T-helper 9 cell (primary cell): ENCODE measurements around the gene TMC4.
"Not testable (repeated sequence)": the region's sequence is repeated elsewhere in the genome, so short reads cannot be mapped to it uniquely, and the experiment has no call there.

Source experiments
- DNase-seq: peaks from one replicate; pipeline ENCODE4 v3.0.0-alpha.2; 2020
- total RNA-seq, 2 donors: gene quantifications; one replicate each; lab custom pipeline; 2026; lab: John Stamatoyannopoulos, UW

TMC4 gene, protein sequence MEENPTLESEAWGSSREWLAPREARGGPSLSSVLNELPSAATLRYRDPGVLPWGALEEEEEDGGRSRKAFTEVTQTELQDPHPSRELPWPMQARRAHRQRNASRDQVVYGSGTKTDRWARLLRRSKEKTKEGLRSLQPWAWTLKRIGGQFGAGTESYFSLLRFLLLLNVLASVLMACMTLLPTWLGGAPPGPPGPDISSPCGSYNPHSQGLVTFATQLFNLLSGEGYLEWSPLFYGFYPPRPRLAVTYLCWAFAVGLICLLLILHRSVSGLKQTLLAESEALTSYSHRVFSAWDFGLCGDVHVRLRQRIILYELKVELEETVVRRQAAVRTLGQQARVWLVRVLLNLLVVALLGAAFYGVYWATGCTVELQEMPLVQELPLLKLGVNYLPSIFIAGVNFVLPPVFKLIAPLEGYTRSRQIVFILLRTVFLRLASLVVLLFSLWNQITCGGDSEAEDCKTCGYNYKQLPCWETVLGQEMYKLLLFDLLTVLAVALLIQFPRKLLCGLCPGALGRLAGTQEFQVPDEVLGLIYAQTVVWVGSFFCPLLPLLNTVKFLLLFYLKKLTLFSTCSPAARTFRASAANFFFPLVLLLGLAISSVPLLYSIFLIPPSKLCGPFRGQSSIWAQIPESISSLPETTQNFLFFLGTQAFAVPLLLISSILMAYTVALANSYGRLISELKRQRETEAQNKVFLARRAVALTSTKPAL
- 0.42 to 1.2 reads per million in 2 donors for total RNA-seq

DNA sequence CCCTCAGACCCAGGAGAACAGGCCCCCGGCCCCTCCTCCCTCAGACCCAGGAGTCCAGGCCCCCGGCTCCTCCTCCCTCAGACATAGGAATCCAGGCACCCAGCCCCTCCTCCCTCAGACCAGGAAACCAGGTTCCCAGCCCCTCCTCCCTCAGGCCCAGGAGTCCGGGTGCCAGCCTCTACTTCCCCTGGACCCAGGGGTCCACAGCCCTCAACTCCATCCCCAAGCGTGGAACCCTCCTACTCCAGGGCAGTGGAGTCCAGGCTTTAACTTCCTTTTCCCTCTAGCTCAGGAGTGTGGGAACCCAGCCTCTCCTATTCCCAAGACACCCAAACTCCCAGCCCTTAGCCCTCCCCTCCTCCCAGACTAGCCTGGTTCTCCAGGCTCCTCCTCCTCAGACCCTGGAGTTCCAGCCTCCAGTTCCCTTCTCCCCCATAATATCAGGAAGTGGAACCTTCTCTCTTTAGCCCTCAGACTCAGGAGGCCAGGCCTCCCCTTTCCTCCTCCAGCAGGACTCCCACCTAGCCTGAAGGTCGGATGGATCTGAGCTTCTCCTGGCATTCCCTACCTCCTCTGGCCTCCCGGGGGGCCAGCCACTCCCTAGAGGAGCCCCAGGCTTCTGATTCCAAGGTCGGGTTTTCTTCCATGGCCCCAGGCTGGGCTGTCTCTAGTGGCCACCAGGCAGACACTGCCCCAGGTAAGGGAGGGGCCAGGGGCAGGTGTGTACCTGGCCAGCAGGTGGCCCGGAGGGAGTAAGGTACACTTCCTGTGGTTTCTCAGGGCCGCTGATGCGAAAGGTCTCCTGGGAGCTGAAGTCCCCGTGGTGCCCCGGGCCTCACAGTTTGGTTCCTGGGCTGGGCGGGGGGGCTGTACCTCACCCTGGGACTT, at the start of gene TMC4:
Gene TMC4, minus strand, starts transcription at position 690 of the 888 bp plus-strand sequence. Its CDS starts 43 bp downstream, at position 647.
- no peak for DNase-seq

DNA sequence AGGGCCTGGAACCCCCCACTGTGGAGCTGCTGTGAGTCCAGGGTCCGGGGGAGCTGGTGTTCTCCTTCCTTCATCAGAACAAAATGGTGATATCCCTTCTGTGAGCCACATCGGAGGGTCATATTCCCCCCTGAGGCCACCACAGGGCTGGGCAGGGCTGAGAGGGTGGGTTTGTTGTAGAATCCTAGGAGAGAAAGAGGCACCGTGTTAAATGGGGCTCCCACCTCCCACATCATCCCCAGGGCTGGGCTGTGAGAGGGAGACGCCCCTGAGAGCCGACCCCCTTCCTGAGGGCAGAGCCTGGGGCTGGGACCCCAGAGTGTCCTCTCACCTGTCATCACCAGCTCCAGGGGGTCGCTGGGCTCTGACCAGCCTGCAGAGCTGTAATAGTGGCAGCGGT, 49.0 kb upstream of the TMC4 start:
- not testable (repeated sequence) for DNase-seq

- DNase-seq = not testable (repeated sequence)
Measured at GRCh38 chr19:54219702-54220101, 46.7 kb upstream of the TMC4 start.

- no peak for DNase-seq
Measured at GRCh38 chr19:54218960-54219661, 46.2 kb upstream of the TMC4 start.

DNA sequence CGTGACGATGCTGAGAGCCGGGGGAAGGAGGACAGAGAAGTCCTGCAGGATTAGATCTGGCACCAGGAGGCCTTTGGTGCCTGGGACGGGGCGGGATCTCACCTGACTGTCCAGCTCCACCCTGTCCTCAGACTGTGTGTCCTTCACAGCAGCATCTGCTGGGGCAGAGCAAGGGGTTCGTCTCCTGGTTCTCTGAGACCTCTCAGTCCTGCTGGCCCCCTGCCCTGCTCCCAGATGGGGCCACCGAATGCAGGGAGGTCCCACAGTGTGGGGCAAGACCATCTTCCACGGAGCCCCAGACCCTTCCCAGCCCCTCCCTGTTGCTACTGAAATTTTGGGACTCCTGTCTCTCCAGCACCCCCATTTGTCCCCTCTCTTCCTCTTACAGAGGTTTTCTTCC, 45.3 kb upstream of the TMC4 start:
- DNase-seq = no peak

GRCh38 chr19:54217517-54218247, 44.7 kb upstream of the TMC4 start:
- DNase-seq = not testable (repeated sequence)

DNA sequence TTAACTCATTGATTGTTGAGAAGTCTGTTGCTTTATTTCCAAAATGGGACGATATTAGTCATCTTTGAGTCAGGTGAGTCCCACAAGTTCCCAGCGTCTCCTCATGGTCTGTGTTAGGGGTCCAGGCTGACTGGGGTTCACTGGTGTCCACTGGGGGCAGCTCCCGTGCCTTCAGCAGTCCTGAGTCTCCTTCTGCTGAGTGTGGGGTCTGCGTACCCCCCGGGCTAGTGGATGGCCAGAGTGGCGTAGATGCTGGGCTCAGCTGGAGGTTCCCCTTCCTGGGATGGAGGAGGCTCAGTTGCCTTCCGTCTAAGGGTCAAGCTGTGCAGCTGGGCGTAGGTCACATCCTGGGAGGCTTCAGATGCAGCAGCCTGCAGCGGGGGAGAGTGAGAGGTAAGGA, 43.9 kb upstream of the TMC4 start:
- DNase-seq = no peak

GRCh38 chr19:54214734-54215133, 41.8 kb upstream of the TMC4 start:
- DNase-seq = not testable (repeated sequence)

- DNase-seq = not testable (repeated sequence)
Measured at GRCh38 chr19:54214217-54214616, 41.3 kb upstream of the TMC4 start.

DNA sequence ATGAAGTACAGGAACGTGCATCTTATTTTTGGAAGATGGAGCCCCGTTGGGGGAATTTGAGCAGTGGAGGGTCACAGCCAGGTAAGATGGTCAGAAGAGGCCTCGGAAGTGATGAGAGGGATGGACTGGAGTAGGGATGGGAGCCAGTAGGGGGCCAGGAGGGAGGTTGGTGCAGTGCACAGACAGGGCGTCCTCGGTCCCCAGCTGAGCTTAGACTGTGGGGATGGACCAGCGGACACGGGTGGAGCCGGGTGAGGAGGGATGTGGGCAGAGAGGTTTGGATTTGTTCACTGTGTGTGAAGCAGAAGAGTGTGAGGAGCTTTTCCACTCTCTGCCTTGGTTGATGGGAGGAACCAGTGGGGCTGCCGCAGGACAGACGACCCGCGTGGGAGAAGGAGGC, 38.3 kb upstream of the TMC4 start:
- DNase-seq = no peak

- DNase-seq = no peak
Measured at GRCh38 chr19:54209811-54210494, 37.0 kb upstream of the TMC4 start.

DNA sequence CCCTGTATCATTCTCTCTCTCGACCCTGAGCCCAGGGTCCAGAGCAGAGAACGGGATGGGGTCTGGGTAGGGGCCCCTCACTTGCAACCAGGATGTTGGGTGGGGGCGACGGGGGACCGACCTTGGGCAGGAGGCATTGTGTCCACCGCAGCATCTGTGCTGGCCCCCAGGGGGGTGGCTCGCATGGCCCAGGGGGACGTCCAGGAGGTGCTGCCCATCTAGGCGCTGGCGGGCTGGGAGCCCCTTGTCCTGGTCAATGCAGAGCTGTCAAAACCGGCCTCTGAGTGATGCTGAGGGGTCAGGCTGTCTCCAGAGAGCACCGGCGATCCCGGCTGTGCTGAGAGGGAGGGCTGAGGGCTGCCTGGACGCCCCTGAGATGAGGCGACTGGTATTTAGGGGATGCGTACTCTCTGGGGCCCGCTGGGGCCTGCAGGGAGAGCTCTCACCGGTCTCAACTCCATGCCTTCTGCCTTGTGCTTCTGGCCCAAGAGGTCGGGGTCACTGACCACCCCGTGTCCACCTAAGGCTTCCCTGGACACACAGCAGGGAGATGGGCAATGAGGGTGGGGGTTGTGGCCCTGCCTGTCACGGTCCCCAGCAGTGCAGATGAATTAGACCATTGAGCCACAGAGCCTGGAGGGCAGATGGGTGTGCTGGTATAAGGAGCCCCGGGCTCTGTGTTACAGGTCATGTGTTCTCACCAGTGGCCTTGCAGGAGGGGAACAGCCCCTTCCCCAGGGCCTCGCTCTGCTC, 36.3 kb upstream of the TMC4 start:
- DNase-seq = no peak

- no peak for DNase-seq
Measured at GRCh38 chr19:54208784-54209057, 35.8 kb upstream of the TMC4 start.

DNA sequence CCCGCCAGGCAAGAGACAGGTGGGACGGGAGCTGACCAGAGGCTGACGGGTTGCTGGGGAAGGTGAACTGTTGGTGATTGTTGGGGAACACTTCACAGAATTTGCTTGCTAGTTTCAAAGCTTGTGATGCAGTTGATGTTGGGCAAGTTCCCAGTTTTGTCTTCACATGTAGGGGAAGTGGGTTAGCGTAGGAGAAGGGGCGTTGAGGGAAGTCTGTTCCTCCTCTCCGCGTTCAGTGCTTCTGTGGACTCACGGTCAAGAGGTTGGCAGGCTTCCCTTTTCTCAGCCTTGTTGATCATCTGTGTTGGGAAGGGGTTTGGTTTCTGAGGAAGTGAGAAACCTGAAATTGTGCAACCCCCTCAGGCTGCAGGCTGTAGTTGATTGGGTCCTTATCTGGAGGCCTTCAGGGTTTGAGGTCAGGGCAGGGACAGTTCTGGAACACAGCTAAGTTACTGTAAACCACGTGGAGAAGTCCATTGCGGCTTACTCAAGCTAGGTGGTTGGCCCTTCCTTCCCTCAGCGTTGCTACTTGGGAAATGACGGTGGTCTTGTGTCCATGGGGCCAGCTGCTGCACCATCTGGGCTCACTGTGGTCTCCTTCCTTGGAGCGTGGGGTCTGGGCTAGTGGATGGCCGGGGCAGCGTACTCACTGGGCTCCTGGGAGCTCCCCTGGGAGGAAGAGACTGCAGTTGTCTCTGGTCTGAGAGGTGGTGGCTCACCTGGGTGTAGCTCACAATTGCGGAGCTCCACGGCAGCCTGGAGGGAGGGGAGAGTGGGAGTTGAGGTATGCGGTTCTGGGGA, 35.2 kb upstream of the TMC4 start:
- DNase-seq = no peak

DNA sequence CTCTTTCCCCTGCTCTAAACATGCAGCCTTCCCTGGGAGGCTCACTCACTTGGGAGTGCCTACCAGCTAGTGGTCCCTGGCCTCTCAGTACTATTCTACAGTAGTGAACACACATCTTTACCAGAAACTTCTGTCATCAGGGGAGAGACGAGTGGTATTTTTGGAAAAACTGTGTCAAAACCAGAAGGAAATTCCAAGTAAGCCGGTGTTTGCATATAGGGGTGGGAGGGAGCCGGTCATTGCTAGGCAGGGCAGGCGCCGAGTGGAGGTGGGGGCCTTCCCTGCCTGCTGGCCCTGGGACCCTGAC, 34.7 kb upstream of the TMC4 start:
- no peak for DNase-seq

GRCh38 chr19:54207193-54207592, 34.2 kb upstream of the TMC4 start:
- DNase-seq = not testable (repeated sequence)

GRCh38 chr19:54206831-54207177, 33.8 kb upstream of the TMC4 start:
- no peak for DNase-seq

GRCh38 chr19:54206030-54206830, 33.3 kb upstream of the TMC4 start:
- no peak for DNase-seq
